ENCODE measurements around the gene IBA57. TPM values are rescaled to one million over a fixed set of nuclear protein-coding genes. Genes with fewer than 3 reads are reported as not detected.
"Not testable (repeated sequence)": the region's sequence is repeated elsewhere in the genome, so short reads cannot be mapped to it uniquely, and the experiment has no call there.

Gene IBA57
- total RNA-seq, 1 donor from 2014 or later, result 14.5 TPM

DNA sequence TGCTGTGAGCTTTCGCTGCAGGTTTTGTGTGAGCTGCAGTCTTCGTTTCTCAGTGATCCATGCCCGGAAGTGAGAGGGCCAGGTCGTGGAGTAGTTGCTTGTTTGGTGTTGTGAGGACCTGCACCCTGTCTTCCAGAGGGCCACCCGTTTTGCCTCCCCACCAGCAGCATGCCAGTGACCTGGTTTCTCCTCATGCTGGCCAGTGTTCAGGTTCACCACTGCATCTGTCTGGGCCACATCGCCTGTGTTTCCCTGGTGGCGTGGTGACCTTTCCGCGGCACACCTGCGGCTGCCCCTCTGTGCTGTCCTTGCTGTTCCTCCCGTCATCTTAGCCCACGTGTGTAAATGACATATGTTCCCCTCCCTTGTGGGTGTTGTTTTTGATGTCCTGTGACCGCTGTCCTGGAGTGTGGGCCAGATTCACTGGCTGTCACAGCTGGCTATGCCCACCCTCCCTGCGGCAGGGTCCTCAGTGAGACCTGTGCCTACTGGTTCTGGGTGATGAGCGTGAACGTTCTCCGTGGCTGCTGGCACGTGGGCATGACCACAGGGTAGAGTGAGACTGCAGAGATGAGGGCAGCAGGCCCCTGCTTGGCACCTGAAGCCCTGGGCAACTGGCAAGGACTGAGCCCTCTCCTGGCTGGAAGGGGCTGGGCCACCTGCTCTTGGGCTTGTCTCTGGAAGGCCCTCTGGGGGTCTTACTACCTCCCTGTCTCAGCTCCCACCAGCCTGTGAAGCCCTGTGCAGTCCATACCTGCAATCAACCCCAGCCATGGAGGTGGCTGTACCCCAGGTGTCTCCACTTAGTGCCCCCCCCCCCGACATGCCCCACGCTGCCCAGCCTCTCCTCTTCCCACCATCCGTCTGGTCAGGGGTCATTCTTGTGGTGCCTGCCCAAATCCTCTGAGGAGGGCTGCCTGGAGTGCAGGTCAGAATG is 7.3 kb downstream of the IBA57 start:
- no peaks in the 10 kb centered on the region for H3K9me3 Mint-ChIP-seq
- H3K27ac Mint-ChIP-seq, result no peak overlapping the region
- ATAC-seq (ENCODE audit: low read depth), result no peak
- no peak overlapping the region for H3K4me3 Mint-ChIP-seq
- ChIA-PET POLR2A (interaction anchor here (0.6 to 1.9 kb wide), 2 partner anchors 7 to 44 kb away, joined by 6 to 11 read pairs; partner anchors contain the start of gene IBA57), CTCF (interaction anchor here (1.1 kb wide), 1 partner anchor 40 kb away, joined by 3 read pairs; no protein-coding TSS in a partner anchor)
- TF ChIP-seq, protein P1, sequence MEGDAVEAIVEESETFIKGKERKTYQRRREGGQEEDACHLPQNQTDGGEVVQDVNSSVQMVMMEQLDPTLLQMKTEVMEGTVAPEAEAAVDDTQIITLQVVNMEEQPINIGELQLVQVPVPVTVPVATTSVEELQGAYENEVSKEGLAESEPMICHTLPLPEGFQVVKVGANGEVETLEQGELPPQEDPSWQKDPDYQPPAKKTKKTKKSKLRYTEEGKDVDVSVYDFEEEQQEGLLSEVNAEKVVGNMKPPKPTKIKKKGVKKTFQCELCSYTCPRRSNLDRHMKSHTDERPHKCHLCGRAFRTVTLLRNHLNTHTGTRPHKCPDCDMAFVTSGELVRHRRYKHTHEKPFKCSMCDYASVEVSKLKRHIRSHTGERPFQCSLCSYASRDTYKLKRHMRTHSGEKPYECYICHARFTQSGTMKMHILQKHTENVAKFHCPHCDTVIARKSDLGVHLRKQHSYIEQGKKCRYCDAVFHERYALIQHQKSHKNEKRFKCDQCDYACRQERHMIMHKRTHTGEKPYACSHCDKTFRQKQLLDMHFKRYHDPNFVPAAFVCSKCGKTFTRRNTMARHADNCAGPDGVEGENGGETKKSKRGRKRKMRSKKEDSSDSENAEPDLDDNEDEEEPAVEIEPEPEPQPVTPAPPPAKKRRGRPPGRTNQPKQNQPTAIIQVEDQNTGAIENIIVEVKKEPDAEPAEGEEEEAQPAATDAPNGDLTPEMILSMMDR (IDR thresholded peaks at IDR 0.05), result no peak
- no peak for DNase-seq
- intact Hi-C loops (cut with micrococcal nuclease), result no loop called here
- H3K27me3 Mint-ChIP-seq, result no peaks in the 10 kb centered on the region
- peaks cover 22% of the 10 kb centered on the region for H3K36me3 Mint-ChIP-seq (ENCODE audit: low read depth)
- peaks cover 7% of the 10 kb centered on the region for H3K4me1 Mint-ChIP-seq

DNA sequence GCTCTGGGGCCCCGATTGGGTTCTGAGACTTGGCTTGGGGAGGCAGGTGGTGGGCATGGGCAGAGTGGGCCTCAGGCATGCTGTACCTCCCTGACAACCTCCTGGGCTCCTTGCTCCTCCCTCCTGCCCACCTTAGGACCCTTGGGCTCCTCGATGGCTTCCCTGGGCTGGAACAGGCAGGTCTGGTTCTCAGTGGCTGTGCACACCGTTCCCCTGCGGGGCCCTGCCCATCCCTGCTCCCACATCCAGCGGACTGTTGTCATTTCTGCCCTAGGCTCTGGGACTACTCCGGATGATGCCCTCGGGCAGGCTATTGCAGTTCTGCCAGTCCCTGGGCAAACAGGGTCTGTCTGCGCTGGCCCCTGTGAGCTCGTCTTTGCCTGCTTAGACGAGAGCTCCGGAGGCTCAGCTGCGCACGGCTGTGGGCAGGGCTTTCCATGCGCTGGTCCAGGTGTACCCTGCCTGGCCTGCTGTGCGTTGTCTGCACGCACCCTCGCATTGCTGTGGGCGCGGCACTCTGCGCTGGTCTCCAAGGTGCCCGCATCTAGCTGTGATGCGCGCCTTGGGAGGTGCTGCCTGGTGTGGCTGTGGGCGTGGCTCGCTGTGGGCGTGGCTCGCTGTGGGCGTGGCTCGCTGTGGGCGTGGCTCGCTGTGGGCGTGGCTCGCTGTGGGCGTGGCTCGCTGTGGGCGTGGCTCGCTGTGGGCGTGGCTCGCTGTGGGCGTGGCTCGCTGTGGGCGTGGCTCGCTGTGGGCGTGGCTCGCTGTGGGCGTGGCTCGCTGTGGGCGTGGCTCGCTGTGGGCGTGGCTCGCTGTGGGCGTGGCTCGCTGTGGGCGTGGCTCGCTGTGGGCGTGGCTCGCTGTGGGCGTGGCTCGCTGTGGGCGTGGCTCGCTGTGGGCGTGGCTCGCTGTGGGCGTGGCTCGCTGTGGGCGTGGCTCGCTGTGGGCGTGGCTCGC is 8.2 kb downstream of the IBA57 start:
- H3K9me3 Mint-ChIP-seq, H3K27ac Mint-ChIP-seq, H3K4me1 Mint-ChIP-seq, H3K27me3 Mint-ChIP-seq, DNase-seq, H3K4me3 Mint-ChIP-seq, CTCF ChIA-PET: not testable (repeated sequence)
- intact Hi-C loops (cut with micrococcal nuclease), result loop anchor here (1.0 to 2.0 kb wide), 4 partner anchors 8 to 385 kb away; partner anchors contain the start of genes GUK1 and MRPL55
- POLR2A ChIA-PET, result interaction anchor here (1.9 kb wide), 1 partner anchor 8 kb away, joined by 11 read pairs; the partner anchor contains the start of gene IBA57
- peak; percentile 61 for ATAC-seq (ENCODE audit: low read depth)
- peaks cover 17% of the 10 kb centered on the region for H3K36me3 Mint-ChIP-seq (ENCODE audit: low read depth)

DNA sequence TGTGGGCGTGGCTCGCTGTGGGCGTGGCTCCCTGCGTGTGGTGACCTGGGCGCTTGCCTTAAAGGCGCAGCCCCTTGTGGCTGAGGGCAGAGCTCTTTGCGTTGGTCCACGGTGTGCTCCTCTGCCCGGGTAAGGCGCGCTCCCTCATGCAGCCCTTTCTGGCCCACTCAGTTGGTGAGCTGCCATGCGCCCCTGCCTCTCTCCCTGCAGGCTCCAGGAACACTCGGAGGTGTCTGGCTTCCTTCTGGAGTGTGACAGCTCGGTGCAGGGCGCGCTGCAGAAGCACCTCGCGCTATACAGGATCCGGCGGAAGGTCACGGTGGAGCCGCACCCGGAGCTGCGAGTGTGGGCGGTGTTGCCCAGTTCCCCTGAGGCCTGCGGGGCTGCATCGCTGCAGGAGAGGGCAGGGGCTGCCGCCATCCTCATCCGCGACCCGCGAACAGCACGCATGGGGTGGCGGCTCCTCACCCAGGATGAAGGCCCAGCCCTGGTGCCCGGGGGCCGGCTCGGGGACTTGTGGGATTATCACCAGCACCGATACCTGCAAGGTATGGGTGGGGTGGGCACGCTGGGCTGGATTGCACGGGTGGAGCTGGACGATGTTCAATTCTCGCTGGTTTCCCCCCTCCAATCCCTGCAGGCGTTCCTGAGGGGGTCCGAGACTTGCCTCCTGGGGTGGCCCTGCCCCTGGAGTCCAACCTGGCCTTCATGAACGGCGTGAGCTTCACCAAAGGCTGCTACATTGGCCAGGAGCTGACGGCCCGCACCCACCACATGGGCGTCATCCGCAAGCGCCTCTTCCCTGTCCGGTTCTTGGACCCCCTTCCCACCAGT is 9.1 kb downstream of the IBA57 start:
- no peak for DNase-seq

DNA sequence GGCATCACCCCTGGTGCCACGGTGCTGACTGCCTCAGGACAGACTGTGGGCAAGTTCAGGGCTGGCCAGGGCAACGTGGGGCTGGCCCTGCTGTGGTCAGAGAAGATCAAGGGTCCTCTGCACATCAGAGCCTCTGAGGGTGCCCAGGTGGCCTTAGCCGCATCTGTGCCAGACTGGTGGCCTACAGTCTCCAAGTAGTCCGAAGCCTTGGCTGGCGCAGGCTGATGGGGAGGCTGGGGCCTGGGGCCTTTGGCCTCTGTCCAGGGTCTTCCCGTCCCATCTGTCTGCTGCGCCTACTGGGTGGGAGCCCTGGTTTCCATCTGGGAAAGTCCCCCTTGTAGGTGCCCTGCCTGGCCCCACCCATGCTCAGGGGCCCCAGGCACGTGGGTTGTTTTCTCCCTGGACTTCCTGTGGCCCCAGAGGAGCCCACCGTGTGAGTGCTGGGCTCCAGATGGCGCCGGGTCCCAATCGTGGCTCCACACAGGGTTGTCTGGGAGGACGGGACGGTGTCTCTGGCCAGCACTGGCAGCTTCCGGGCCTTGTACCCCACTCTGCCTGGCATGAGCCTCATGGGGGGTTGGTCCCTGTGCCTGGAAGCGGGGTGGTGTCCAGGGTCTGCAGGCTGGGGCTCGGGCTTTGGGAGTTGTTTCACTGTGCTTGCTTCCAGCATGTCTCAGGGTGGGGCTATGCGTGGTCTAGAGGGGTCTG is 9.9 kb downstream of the IBA57 start:
- H3K27me3 Mint-ChIP-seq, result no peaks in the 10 kb centered on the region
- ChIA-PET POLR2A (interaction anchor here (0.5 to 1.9 kb wide), 2 partner anchors 10 to 38 kb away, joined by 3 to 11 read pairs; partner anchors contain the start of gene IBA57), CTCF (no interaction called here)
- peaks cover 6% of the 10 kb centered on the region for H3K4me1 Mint-ChIP-seq
- no peak overlapping the region for H3K27ac Mint-ChIP-seq
- H3K36me3 Mint-ChIP-seq (ENCODE audit: low read depth), result peaks cover 16% of the 10 kb centered on the region
- DNase-seq (no peak), ATAC-seq (ENCODE audit: low read depth) (no peak)
- TF ChIP-seq, protein P1 (IDR thresholded peaks at IDR 0.05), result no peak
- intact Hi-C loops (cut with micrococcal nuclease), result loop anchor here (2.0 kb wide), 3 partner anchors 35 to 387 kb away; partner anchors contain the start of genes GUK1 and MRPL55
- H3K4me3 Mint-ChIP-seq, result no peak overlapping the region
- no peaks in the 10 kb centered on the region for H3K9me3 Mint-ChIP-seq

More for the DNA sequence above, 9.1 kb downstream of the IBA57 start:
- ATAC-seq (ENCODE audit: low read depth), result peak; percentile 59
- Mint-ChIP-seq H3K36me3 (ENCODE audit: low read depth) (peaks cover 17% of the 10 kb centered on the region), H3K27me3 (no peaks in the 10 kb centered on the region), H3K4me3 (no peak overlapping the region), H3K4me1 (peaks cover 6% of the 10 kb centered on the region), H3K9me3 (no peaks in the 10 kb centered on the region), H3K27ac (no peak overlapping the region)
- intact Hi-C loops (cut with micrococcal nuclease), result loop anchor here (1.0 to 2.0 kb wide), 4 partner anchors 8 to 386 kb away; partner anchors contain the start of genes GUK1 and MRPL55
- ChIA-PET POLR2A (interaction anchor here (0.5 to 1.9 kb wide), 2 partner anchors 9 to 39 kb away, joined by 3 to 11 read pairs; partner anchors contain the start of gene IBA57), CTCF (no interaction called here)
- TF ChIP-seq, protein P1 (IDR thresholded peaks at IDR 0.05), result no peak

Data from activated B cell treated with CpG ODN at 0.5 μM for 24 hours (primary cell).